Endothelial cell (in vitro differentiated cells): ENCODE data around the gene KLHL30. TPM values are rescaled to one million over a fixed set of nuclear protein-coding genes. Genes with fewer than 3 reads are reported as not detected.

Experiments used
- DNase-seq: peaks from one replicate; pipeline ENCODE4 v3.0.0; 2021; ENCODE audit warnings: low spot score
- H3K27ac Mint-ChIP-seq: one replicate; pipeline ENCODE4 v1.8.0; 2021; ENCODE audit warnings: mixed read lengths, inconsistent platforms; ENCODE audit not compliant: unreplicated experiment
- H3K27me3 Mint-ChIP-seq: one replicate; pipeline ENCODE4 v1.8.0; 2021; ENCODE audit warnings: mild to moderate bottlenecking, moderate library complexity, mixed read lengths, inconsistent platforms; ENCODE audit not compliant: unreplicated experiment
- H3K36me3 Mint-ChIP-seq: one replicate; pipeline ENCODE4 v1.8.0; 2021; ENCODE audit warnings: mild to moderate bottlenecking, low read depth, mixed read lengths, inconsistent platforms; ENCODE audit not compliant: unreplicated experiment
- H3K4me1 Mint-ChIP-seq: one replicate; pipeline ENCODE4 v1.8.0; 2021; ENCODE audit warnings: mild to moderate bottlenecking, mixed read lengths, inconsistent platforms; ENCODE audit not compliant: unreplicated experiment
- H3K4me3 Mint-ChIP-seq: one replicate; pipeline ENCODE4 v1.8.0; 2021; ENCODE audit warnings: mild to moderate bottlenecking, mixed read lengths, inconsistent platforms; ENCODE audit not compliant: unreplicated experiment
- H3K9me3 Mint-ChIP-seq: one replicate; pipeline ENCODE4 v1.8.0; 2021; ENCODE audit warnings: mixed read lengths, inconsistent platforms; ENCODE audit not compliant: unreplicated experiment
- CTCF ChIP-seq: fragments of 200-600 bp; sonication (generic); IDR thresholded peaks from one replicate; pipeline ENCODE4 v1.5.0; 2021; ENCODE audit warnings: antibody characterized with exemption; ENCODE audit not compliant: unreplicated experiment
- total RNA-seq: library from RNA; stranded (reverse); fragmentation: NEBNext Ultra II Directional; extraction: Animal tissue kit (Norgen Biotek cat#: 25700); gene quantifications from one replicate; pipeline ENCODE4 v1.2.1, GENCODE V29; 2021; ENCODE audit not compliant: unreplicated experiment

The KLHL30 gene
- total RNA-seq, 1 donor from 2014 or later = not detected

GRCh38 chr2:238148981-238149380 lies 10.5 kb downstream of the KLHL30 start:
- Mint-ChIP-seq H3K27me3 (peaks cover 6% of the 10 kb centered on the region), H3K27ac (no peak overlapping the region), H3K9me3 (no peaks in the 10 kb centered on the region), H3K4me1 (no peaks in the 10 kb centered on the region), H3K36me3 (peaks cover 2% of the 10 kb centered on the region), H3K4me3 (no peak overlapping the region)
- no peak for TF ChIP-seq CTCF
- no peak for DNase-seq

DNA sequence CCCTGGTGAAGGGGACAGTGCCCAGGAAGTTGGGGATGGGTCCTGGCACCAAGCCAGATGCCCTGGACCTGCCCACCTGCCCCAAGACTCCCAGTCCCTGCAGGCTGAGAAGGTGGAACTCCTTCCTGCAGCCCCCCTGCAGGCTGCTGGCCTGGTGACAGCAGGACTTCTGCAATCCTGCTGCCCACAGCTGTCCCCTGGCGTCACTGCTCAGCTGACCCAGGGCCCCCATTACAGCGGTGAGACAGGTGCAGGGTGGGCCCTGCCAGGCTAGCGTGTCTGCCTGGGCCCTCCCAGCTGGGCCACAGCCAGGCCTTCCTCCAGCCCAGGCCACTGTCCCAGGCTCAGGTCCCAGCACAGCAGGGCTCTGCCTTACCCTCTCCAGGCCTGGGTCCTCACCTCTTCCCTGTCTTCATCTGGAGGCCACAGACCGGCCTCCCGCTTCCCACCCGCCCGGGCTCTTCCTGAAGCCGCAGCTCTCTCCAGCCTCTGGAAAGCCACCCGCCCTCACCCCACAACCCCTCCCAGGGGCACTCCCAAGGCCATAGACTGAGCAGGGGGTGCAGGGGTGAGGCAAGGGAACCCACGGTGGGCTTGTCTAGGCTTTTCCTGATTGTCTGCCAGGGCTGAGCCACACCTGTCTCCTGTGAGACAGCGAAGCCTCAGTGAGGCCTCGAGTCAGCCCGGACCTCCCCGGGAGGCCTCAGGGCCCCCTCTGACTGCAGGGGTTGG lies 11.5 kb downstream of the KLHL30 start:
- Mint-ChIP-seq H3K36me3 (no peaks in the 10 kb centered on the region), H3K27ac (no peak overlapping the region), H3K9me3 (no peaks in the 10 kb centered on the region), H3K27me3 (peaks cover 7% of the 10 kb centered on the region), H3K4me3 (no peak overlapping the region), H3K4me1 (no peaks in the 10 kb centered on the region)
- TF ChIP-seq CTCF = no peak
- no peak for DNase-seq

- H3K36me3 Mint-ChIP-seq = no peaks in the 10 kb centered on the region
- H3K4me3 Mint-ChIP-seq = no peak overlapping the region
- H3K27ac Mint-ChIP-seq = no peak overlapping the region
- H3K27me3 Mint-ChIP-seq = peaks cover 7% of the 10 kb centered on the region
- TF ChIP-seq CTCF = no peak
- H3K9me3 Mint-ChIP-seq = no peaks in the 10 kb centered on the region
- no peak for DNase-seq
- no peaks in the 10 kb centered on the region for H3K4me1 Mint-ChIP-seq
Measured at GRCh38 chr2:238150686-238151085, 12.2 kb downstream of the KLHL30 start.

- Mint-ChIP-seq H3K9me3 (no peaks in the 10 kb centered on the region), H3K4me1 (no peaks in the 10 kb centered on the region), H3K36me3 (no peaks in the 10 kb centered on the region), H3K27me3 (peaks cover 7% of the 10 kb centered on the region), H3K4me3 (no peak overlapping the region), H3K27ac (no peak overlapping the region)
- DNase-seq = no peak
- TF ChIP-seq CTCF = no peak
Measured at GRCh38 chr2:238151205-238151604, 12.7 kb downstream of the KLHL30 start.

DNA sequence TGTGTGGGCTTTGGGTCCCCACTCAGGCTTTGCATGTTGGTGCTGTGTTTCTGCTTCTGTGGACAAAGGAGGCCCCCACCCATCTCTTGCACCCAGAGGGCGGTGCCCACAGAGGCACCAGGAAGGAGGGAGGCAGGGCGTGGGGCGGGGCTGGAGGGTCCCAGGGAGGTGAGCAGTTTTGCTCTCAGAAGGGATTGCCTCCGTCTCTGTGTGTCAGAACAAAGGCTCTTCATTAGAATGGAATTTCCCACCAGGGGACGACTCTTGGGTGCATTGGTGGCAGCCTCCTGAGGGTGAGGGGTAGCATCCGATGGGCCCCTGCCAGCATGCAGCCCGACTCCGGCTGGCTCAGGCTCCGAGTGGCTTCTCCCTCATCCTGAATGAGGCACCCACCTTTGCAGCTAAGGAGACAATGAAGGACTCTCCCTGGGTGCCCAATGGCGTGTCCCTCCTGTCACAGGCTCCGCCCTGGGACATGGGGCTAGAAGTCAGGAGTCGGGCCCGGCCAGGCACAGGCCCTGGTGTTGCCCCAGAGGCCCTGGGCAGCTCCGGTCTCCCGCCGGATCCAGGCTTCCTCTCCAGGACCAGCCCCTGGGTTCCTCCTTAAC lies 13.3 kb downstream of the KLHL30 start:
- Mint-ChIP-seq H3K27me3 (peaks cover 7% of the 10 kb centered on the region), H3K36me3 (no peaks in the 10 kb centered on the region), H3K4me1 (no peaks in the 10 kb centered on the region), H3K9me3 (no peaks in the 10 kb centered on the region), H3K4me3 (no peak overlapping the region), H3K27ac (no peak overlapping the region)
- no peak for DNase-seq
- TF ChIP-seq CTCF = no peak
